ENCODE results near the gene ACOT7.

- TF ChIP-seq, protein P1, sequence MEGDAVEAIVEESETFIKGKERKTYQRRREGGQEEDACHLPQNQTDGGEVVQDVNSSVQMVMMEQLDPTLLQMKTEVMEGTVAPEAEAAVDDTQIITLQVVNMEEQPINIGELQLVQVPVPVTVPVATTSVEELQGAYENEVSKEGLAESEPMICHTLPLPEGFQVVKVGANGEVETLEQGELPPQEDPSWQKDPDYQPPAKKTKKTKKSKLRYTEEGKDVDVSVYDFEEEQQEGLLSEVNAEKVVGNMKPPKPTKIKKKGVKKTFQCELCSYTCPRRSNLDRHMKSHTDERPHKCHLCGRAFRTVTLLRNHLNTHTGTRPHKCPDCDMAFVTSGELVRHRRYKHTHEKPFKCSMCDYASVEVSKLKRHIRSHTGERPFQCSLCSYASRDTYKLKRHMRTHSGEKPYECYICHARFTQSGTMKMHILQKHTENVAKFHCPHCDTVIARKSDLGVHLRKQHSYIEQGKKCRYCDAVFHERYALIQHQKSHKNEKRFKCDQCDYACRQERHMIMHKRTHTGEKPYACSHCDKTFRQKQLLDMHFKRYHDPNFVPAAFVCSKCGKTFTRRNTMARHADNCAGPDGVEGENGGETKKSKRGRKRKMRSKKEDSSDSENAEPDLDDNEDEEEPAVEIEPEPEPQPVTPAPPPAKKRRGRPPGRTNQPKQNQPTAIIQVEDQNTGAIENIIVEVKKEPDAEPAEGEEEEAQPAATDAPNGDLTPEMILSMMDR (conservative IDR thresholded peaks at IDR 0.05; ENCODE audit: low read length): no peak
- no peak for TF ChIP-seq EZH2phosphoT487 (IDR thresholded peaks at IDR 0.05; ENCODE audit: borderline replicate concordance)
Measured at GRCh38 chr1:6420454-6421042, 27.0 kb upstream of the ACOT7 start.

Data from Loucy (cell line).